Activated CD4-positive, alpha-beta T cell treated with anti-CD3 and anti-CD28 coated beads, Interleukin-10, Interleukin-2, amounts not matched to agents 100 ng/mL and 50 ng/mL, durations not matched to agents 16 hours and 8 hours (primary cell): ENCODE measurements around the gene METTL9.
"Not testable (repeated sequence)": the region's sequence is repeated elsewhere in the genome, so short reads cannot be mapped to it uniquely, and the experiment has no call there.

ENCODE experiments used
- DNase-seq: peaks from one replicate; pipeline ENCODE4 v3.0.0-alpha.2; 2020

Gene METTL9

GRCh38 chr16:21639493-21639892 lies 40.1 kb downstream of the METTL9 start:
- DNase-seq, result no peak

GRCh38 chr16:21641916-21642315 lies 42.5 kb downstream of the METTL9 start:
- DNase-seq, result no peak

DNA sequence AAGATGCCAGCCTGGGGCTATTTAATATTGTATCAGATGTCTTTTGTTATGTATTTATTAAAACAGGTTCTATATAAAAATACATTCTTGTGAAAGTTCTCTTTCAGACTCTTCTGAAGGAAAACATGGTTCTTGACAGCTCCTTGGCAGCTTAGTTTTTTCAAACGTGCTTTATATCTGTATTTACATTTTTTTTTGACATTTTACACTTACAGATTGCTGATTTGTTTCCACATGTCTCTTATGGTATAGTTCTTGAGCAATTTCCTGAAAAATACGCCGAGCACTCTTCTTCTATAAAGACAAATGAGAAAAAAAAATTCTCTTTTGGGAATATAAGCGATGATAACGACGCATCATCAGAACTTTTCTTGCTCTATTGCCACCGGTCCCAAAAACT lies 43.5 kb downstream of the METTL9 start:
- DNase-seq, result no peak

GRCh38 chr16:21643785-21644184 lies 44.4 kb downstream of the METTL9 start:
- no peak for DNase-seq

DNA sequence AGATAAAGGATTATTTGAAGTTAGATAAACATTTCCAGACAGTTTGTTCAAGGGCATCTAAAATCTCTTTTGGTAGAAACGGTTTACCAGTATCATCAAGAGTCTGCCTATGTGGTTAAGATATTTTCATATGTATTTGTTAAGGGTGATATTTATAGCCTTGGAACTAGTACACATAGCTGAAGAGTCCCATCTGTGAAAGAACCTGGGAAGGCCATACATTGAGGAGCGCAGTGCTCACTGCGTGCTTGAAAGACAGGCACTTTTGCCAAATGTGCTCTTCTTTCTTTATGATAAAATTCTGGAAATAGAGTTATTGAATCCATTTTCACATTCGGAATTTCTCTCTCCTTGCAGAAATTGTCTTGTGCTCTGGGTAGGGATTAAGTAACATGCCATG lies 45.3 kb downstream of the METTL9 start:
- DNase-seq, result no peak

GRCh38 chr16:21645261-21645721 lies 45.9 kb downstream of the METTL9 start:
- peak; percentile 77 for DNase-seq

- no peak for DNase-seq
Measured at GRCh38 chr16:21646091-21646490, 46.7 kb downstream of the METTL9 start.

GRCh38 chr16:21646721-21647561 lies 47.6 kb downstream of the METTL9 start:
- DNase-seq, result peak; percentile 92

GRCh38 chr16:21647562-21648164 lies 48.3 kb downstream of the METTL9 start:
- DNase-seq, result no peak

DNA sequence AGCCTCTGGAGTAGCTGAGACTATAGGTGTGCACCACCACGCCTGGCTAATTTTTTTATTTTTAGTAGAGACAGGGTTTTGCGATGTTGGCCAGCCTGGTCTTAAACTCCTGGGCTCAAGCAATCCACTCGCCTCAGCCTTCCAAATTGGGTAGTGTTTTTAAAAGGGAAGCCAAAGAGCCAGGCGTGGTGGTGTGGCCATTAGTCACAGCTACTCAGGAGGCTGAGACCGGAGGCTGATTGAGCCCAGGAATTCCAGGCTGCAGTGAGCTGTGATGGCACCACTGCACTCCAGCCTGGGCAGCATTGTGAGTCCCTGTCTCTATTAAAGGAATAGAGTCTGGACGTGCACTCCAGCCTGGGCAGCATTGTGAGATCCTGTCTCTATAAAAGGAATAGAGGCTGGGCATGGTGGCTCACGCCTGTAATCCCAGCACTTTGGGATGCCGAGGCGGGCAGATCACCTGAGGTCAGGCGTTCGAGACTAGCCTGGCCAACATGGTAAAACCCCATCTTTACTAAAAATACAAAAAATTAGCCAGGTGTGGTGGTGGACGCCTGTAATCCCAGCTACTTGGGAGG lies 50.5 kb downstream of the METTL9 start:
- not testable (repeated sequence) for DNase-seq

DNA sequence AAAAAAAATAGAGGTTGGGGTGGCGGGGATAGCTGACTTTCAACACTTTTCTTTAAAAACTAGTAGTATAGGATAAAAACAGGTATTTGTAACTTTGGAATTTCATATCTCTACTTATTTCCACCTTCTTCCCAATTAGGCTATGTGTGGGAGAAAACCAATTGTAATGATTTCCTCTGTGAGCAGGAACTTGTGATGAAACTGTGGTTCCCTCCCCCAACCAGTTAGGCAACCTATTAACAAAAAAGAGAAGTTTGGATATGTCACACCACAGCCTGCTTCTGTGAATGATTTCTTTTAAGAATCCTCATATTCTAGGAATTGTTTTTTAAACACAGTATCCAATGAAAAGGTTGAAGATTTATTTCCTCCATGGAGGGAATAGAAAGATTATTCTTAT lies 51.1 kb downstream of the METTL9 start:
- no peak for DNase-seq

DNA sequence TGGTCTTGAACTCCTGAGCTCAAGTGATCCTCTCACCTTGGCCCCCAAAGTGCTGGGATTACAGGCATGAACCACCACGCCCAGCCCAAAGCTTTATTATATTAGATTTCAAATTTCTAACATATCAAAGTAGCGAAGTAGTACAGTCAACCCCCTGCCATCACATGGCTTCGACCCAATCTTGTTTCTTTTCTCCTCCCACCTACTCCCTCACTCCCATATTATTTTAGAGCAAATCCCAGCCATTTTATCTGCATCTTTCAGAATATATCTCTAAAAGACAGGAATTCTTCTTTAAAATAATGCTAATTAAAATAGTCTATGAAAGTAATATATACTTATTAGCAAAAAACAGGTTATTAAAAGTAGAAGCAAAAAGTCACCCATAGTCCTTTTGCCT lies 52.1 kb downstream of the METTL9 start:
- no peak for DNase-seq

DNA sequence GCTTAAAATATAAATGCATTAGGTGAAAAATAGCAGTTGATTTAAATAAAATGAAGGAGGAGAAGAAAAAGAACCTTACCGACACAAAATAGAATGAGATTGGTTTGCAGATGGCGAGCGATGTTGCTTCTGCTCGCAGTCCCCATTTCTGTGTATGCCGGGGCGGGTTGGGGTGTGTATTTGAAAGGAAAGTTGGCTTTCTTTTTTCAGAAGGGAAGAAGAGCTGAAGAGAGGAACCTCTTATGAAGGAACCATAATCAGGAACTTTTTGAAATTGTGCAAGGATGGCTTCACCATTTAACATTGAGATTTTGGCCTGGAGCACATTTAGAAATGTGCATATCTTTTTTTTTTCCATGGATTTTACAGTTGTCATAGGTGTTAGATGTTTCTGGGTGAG lies 53.1 kb downstream of the METTL9 start, which contains the start of gene IGSF6:
Gene IGSF6, minus strand, starts transcription at position 156 of the 400 bp plus-strand sequence. Its CDS starts 10 bp downstream, at position 146.
- DNase-seq, result no peak

GRCh38 chr16:21653571-21653970 lies 54.2 kb downstream of the METTL9 start:
- no peak for DNase-seq

DNA sequence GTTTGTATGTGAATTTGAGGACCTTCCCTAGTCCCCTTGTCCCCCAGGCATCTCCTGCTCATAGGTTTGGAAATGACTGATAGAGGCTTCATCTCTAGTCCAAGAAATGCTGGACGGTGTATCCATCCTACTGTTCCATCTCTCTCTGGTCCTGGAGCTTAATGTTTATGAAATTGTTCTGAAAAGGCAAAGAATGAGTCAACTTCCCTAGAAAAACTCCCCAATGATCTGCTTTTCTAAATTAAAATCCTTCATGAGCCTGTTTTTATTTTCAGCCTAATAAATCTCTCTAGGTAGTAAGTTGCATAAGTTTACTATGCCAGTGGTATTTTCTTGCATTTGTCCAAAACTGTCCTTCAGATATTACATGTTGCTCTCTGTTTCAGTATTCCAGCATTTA lies 55.1 kb downstream of the METTL9 start:
- no peak for DNase-seq

- no peak for DNase-seq
Measured at GRCh38 chr16:21654881-21655280, 55.5 kb downstream of the METTL9 start.

DNA sequence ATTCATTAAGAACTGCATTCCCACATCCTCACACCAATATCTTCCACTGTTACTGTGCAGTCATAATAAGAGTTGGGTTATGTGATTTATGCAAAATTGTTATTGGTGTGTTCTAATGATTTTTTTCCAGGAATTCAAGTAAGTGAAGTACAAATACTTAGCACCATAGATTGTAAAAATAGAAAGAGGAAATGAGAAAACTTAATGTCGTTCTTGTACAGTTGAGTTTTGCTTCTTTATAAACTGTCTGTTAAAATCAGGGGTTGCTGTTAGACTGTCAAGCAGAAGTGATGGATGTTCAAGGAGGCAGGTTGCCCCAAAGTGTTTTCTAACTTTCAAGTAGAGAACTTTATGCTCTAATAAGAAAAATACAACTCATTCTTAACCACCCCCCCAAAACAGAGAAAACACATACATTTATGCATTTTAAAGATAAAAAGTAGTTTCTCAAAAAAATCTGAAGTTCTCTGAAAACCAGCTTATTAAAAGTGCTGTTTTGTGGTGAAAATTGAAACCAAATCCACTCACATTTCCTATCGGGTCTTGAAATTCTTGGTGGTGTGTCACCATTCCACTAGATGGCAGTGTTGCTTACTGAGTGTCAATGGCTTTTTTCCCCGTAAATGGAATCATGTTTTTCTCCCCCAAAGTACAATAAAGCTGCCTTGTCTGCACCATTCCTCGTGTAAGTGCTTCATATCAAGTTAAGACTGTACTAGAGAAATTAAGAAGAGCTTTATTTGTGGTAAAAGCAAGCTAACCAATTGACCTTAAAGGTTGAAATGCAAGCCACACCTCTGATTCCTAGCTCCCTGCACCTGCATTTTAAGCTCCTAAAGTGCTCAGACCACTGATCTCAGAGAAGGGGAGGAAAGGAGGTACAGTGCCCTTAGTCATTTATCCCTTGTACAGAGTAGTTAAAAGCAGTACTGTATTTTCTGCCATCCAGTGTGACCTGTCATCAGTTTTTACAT lies 57.7 kb downstream of the METTL9 start:
- peak; percentile 70 for DNase-seq

DNA sequence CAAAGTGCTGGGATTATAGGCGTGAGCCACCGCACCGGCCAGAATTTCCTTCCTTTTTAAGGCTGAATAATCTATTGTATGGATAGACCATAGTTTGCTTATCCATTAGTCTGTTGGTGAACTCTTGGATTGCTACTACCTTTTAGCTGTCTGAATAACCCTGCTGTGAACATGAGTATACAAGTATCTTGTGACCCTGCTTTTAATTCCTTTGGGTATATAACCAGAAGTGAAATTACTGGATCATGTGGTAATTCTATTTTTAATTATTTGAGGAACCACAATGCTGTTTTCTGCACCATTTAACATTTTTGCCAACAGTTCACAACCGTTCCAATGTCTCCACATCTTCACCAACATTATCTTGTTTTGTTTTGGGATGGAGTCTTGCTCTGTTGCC lies 59.7 kb downstream of the METTL9 start:
- DNase-seq, result no peak

- DNase-seq, result no peak
Measured at GRCh38 chr16:21663889-21664647, 64.7 kb downstream of the METTL9 start, which contains the start of gene OTOA. Gene OTOA (plus strand): TSS chr16:21663968. CDS start chr16:21678515, 14,547 bp downstream.

DNA sequence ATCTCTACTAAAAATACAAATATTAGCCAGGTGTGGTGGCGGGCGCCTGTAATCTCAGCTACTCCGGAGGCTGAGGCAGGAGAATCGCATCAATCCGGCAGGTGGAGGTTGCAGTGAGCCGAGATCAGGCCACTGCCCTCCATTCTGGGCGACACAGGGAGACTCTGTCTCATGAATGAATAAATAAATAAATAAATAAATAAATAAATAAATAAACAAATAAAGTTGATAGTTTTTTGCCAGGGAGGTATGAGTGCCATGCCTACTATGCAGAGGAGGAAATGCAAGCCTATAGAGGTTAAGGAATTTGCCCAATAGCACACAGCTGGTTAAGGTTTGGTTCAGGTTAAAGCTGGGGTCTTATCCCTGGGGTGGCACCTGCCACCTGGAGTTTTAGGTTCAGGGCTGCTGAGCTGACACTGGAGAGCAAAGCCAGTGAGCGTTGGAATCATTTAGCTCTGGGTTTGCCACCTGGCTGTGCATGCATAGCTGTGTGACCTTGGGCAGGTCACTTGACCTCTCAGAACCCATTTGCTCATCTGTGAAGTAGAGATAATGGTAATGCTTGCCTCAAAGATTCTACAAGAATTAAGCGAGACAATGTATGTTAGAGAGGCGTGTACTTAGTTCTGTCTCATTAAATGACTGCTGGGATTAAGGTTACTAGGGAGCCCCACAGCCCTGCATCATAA lies 65.6 kb downstream of the METTL9 start:
- DNase-seq, result no peak

GRCh38 chr16:21666772-21667171 lies 67.4 kb downstream of the METTL9 start:
- DNase-seq, result no peak
